ENCODE data around the gene FOXK1.

FOXK1 gene

DNA sequence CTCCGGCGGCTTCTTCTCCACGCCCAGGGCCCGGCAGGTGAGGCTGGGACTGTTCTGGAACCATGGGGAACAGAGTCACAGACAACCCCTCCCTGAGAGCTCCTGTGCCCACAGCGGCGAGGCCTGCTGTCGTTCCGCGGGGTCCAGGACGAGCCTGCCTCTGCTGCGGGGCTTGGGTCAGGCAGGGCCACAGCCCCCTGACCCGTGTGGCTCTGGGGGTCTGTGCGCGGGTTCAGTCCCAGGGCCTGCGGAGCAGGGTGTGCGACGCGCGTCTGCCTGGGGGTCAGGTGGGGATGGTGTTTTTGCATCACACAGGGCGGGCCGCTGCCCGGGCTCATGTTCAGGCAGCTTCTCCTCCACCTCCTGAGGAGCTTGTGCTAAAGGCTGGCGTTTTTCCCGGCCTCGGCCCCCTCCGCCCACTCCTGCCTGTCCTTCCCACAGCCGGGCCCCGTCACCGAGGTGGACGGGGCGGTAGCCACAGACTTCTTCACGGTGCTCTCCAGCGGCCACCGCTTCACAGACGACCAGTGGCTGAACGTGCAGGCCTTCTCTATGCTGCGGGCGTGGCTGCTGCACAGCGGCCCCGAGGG, 101.8 kb downstream of the FOXK1 start:
- TF ChIP-seq, protein P1, sequence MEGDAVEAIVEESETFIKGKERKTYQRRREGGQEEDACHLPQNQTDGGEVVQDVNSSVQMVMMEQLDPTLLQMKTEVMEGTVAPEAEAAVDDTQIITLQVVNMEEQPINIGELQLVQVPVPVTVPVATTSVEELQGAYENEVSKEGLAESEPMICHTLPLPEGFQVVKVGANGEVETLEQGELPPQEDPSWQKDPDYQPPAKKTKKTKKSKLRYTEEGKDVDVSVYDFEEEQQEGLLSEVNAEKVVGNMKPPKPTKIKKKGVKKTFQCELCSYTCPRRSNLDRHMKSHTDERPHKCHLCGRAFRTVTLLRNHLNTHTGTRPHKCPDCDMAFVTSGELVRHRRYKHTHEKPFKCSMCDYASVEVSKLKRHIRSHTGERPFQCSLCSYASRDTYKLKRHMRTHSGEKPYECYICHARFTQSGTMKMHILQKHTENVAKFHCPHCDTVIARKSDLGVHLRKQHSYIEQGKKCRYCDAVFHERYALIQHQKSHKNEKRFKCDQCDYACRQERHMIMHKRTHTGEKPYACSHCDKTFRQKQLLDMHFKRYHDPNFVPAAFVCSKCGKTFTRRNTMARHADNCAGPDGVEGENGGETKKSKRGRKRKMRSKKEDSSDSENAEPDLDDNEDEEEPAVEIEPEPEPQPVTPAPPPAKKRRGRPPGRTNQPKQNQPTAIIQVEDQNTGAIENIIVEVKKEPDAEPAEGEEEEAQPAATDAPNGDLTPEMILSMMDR (IDR thresholded peaks at IDR 0.05; ENCODE audit: low read depth, low read length) = no peak
- H3K36me3 ChIP-seq = peaks cover 22% of the 10 kb centered on the region
- DNase-seq = no peak

DNA sequence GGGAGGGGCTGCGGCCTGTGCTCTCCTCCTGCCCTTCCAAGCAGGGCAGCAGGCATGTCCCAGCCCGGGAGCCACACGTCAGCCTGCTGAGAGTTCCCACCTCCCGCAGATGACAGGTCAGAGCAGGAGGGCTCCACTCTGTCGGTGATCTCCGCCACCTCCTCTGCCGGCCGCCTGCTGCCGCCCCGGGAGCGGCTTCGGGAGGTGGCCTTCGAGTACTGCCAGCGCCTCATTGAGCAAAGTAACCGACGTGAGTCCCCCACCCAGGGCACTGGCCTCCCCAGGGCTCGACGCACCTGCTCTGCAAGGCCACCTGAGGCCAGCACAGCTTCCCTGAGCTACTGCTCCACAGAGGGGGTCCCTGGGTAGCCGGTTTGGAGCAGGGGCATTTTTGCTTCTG, 102.7 kb downstream of the FOXK1 start:
- no peaks in the 10 kb centered on the region for H3K9me3 ChIP-seq
- H3K36me3 ChIP-seq = peaks cover 22% of the 10 kb centered on the region
- no peak for DNase-seq

More for the DNA sequence above, 101.8 kb downstream of the FOXK1 start:
- Histone ChIP-seq H3K9me3 (no peaks in the 10 kb centered on the region), H3K27me3 (no peaks in the 10 kb centered on the region), H3K4me3 (ENCODE audit: low read depth, low read length) (no peak overlapping the region), H3K4me1 (no peaks in the 10 kb centered on the region)

DNA sequence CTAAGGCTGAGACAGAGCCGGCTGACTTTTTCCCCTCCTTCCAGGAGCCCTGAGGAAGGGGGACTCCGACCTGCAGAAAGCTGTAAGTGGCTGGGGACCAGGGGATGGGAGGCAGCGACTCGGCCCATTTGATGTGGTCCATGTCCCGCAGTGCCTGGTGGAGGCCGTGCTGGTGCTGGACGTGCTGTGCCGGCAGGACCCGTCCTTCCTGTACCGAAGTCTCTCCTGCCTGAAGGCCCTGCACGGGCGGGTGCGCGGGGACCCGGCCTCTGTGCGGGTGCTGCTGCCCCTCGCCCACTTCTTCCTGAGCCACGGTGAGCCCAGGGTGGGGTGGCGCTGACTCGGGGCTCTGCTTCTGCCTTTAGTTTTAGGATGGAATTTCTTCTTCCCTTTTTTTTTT, 103.3 kb downstream of the FOXK1 start:
- Histone ChIP-seq H3K4me3 (ENCODE audit: low read depth, low read length) (no peak overlapping the region), H3K9me3 (no peaks in the 10 kb centered on the region), H3K27me3 (no peaks in the 10 kb centered on the region), H3K4me1 (no peaks in the 10 kb centered on the region), H3K36me3 (peaks cover 22% of the 10 kb centered on the region)
- DNase-seq = no peak
- TF ChIP-seq, protein P1 (IDR thresholded peaks at IDR 0.05; ENCODE audit: low read depth, low read length) = no peak

More for the DNA sequence above, 102.7 kb downstream of the FOXK1 start:
- no peaks in the 10 kb centered on the region for H3K27me3 ChIP-seq
- no peak overlapping the region for H3K4me3 ChIP-seq (ENCODE audit: low read depth, low read length)
- no peaks in the 10 kb centered on the region for H3K4me1 ChIP-seq
- TF ChIP-seq, protein P1 (IDR thresholded peaks at IDR 0.05; ENCODE audit: low read depth, low read length) = no peak

DNA sequence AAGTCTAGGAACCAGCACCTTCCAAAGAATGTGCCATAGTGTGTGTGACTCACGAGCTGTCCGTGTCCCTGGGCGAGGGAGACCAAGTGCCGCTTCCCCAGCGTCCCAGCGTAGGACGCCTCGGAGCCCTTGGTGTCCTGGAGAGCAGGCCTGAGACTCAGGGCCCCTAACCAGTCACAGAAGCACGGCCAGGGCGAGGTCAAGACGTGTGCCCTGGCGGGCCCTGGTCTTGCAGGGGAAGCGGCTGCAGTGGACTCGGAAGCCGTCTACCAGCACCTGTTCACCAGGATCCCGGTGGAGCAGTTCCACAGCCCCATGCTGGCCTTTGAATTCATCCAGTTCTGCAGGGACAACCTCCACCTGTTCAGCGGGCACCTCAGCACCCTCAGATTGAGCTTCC, 103.9 kb downstream of the FOXK1 start:
- H3K9me3 ChIP-seq = no peaks in the 10 kb centered on the region
- peaks cover 22% of the 10 kb centered on the region for H3K36me3 ChIP-seq
- H3K27me3 ChIP-seq = no peaks in the 10 kb centered on the region
- no peak overlapping the region for H3K4me3 ChIP-seq (ENCODE audit: low read depth, low read length)
- H3K4me1 ChIP-seq = no peaks in the 10 kb centered on the region
- no peak for DNase-seq
- TF ChIP-seq, protein P1 (IDR thresholded peaks at IDR 0.05; ENCODE audit: low read depth, low read length) = no peak

DNA sequence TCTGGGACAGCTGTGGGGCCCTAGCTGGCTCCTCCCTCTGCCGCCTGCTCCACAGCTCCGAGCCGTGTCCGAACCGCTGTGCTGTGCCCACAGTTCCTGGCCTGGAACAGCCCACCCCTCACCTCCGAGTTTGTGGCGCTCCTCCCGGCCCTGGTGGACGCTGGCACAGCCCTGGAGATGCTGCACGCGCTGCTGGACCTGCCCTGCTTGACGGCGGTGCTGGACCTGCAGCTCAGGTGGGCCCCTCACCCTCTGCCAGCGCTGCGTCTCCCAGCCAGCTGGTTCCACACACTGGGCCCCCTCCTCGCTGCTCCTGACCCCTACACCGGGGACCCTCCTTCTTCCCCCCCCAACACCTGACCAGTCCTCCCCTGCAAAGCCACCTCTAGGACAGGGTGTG, 105.4 kb downstream of the FOXK1 start:
- no peak for DNase-seq
- H3K4me3 ChIP-seq (ENCODE audit: low read depth, low read length) = no peak overlapping the region
- H3K9me3 ChIP-seq = no peaks in the 10 kb centered on the region
- H3K4me1 ChIP-seq = no peaks in the 10 kb centered on the region
- TF ChIP-seq, protein P1 (IDR thresholded peaks at IDR 0.05; ENCODE audit: low read depth, low read length) = no peak
- H3K36me3 ChIP-seq = peaks cover 13% of the 10 kb centered on the region; the same call in 1 of the 2 replicates
- no peaks in the 10 kb centered on the region for H3K27me3 ChIP-seq

DNA sequence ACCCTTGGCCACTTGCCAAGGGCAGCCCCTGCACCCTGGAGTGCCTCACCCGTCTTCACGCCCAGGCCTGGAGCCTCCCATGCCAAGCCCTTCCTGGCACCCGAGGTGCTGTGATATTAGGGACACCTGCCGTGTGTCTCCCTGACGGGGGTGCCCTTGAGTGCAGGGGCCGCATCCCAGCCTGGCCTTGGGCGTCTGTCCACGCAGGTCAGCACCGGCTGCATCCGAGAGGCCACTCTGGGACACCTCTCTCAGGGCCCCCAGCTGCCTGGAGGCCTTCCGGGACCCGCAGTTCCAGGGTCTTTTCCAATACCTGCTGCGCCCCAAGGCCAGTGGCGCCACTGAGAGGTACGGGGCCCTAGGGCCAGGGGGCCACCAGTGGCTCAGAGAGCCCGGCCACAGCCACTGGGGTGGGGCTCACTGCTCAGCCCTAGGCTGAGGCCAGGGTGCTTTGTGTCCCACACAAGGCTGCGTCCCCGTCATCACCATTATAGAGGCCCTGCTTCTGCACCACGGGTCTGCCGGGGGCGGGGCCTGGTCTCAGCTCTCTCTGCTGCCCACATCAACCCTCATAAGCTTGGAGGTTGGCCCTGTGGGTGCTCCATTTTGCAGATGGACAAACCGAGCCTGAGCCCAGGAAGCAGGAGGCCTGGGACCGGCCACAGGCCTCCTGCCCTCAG, 106.0 kb downstream of the FOXK1 start:
- TF ChIP-seq, protein P1 (IDR thresholded peaks at IDR 0.05; ENCODE audit: low read depth, low read length) = no peak
- H3K36me3 ChIP-seq = peaks cover 11% of the 10 kb centered on the region; the same call in 1 of the 2 replicates

More for the DNA sequence above, 106.0 kb downstream of the FOXK1 start:
- Histone ChIP-seq H3K4me3 (ENCODE audit: low read depth, low read length) (no peak overlapping the region), H3K9me3 (no peaks in the 10 kb centered on the region), H3K27me3 (no peaks in the 10 kb centered on the region), H3K4me1 (no peaks in the 10 kb centered on the region)
- DNase-seq = no peak
